ENCODE measurements around the gene DTX3L. TPM values are rescaled to one million over a fixed set of nuclear protein-coding genes. Genes with fewer than 3 reads are reported as not detected.

Gene DTX3L
- total and polyA plus RNA-seq, 2 of the 13 experiments (the other 11 are each of a cell fraction or from before 2014, with no cell fraction given) = 2.5 to 10.9 TPM

GRCh38 chr3:122564155-122564912 is at the start of gene DTX3L, which contains the start of gene PARP9 (continued):
- TF ChIP-seq ZZZ3 (CRISPR knock-in tag; IDR thresholded peaks at IDR 0.05; ENCODE audit: borderline replicate concordance) (0 out of 2 replicates have a peak, but pooled peaks have one; percentile 62), ZFP90 (CRISPR knock-in tag; IDR thresholded peaks at IDR 0.05; ENCODE audit: borderline replicate concordance) (no peak; the same call in 1 of the 2 replicates), CCDC6 (CRISPR knock-in tag; IDR thresholded peaks at IDR 0.05) (no peak), HOXA5 (CRISPR knock-in tag; IDR thresholded peaks at IDR 0.05) (peak; percentile 81), BATF2 (CRISPR knock-in tag; IDR thresholded peaks at IDR 0.05) (0 out of 2 replicates have a peak, but pooled peaks have one; percentile 44), DPF2 (CRISPR knock-in tag; IDR thresholded peaks at IDR 0.05; ENCODE audit: borderline replicate concordance, low read depth) (no peak), ELF4 (CRISPR knock-in tag; IDR thresholded peaks at IDR 0.05; ENCODE audit: borderline replicate concordance) (peak; percentile 86), BHLHE40 (IDR thresholded peaks at IDR 0.05; ENCODE audit: low read length) (no peak), ZSCAN12 (CRISPR knock-in tag; IDR thresholded peaks at IDR 0.05) (no peak), RNF2 (conservative IDR thresholded peaks at IDR 0.05; ENCODE audit: low read depth) (peak; percentile 77; the same call in 1 of the 2 replicates), MBD4 (IDR thresholded peaks at IDR 0.05; ENCODE audit: borderline replicate concordance, low read length) (no peak), POGK (CRISPR knock-in tag; conservative IDR thresholded peaks at IDR 0.05) (peak; percentile 90), TBX3 (IDR thresholded peaks at IDR 0.05; ENCODE audit: borderline replicate concordance) (no peak), ZFP62 (CRISPR knock-in tag; IDR thresholded peaks at IDR 0.05) (no peak), ZHX1 (CRISPR knock-in tag; IDR thresholded peaks at IDR 0.05; ENCODE audit: low read depth) (no peak), RARG (CRISPR knock-in tag; IDR thresholded peaks at IDR 0.05; ENCODE audit: low read depth) (0 out of 2 replicates have a peak, but pooled peaks have one; percentile 10), ZNF430 (CRISPR knock-in tag; IDR thresholded peaks at IDR 0.05) (peak; percentile 77), KLF6 (CRISPR knock-in tag; IDR thresholded peaks at IDR 0.05) (peak; percentile 93), ZBTB1 (CRISPR knock-in tag; IDR thresholded peaks at IDR 0.05; ENCODE audit: borderline replicate concordance) (no peak), ZNF709 (CRISPR knock-in tag; IDR thresholded peaks at IDR 0.05) (peak; percentile 91), FOXA1 (IDR thresholded peaks at IDR 0.05) (no peak), FOXA1 (CRISPR knock-in tag; IDR thresholded peaks at IDR 0.05) (no peak), PAX8 (CRISPR knock-in tag; IDR thresholded peaks at IDR 0.05; ENCODE audit: borderline replicate concordance) (peak; percentile 34; the same call in 1 of the 2 replicates), ZFAT (CRISPR knock-in tag; conservative IDR thresholded peaks at IDR 0.05) (0 out of 2 replicates have a peak, but pooled peaks have one; percentile 56)

Measured in HepG2 (cell line).